GM18520 (cell line): ENCODE data around the gene C5AR1.
"Not testable (repeated sequence)": the region's sequence is repeated elsewhere in the genome, so short reads cannot be mapped to it uniquely, and the experiment has no call there.

Experiments used
- ATAC-seq: cut with Tn5 transposase; IDR thresholded peaks from one replicate; pipeline ENCODE4 v1.9.1; 2021; ENCODE audit not compliant: unreplicated experiment

Gene C5AR1

GRCh38 chr19:47309608-47310007 is at the start of gene C5AR1:
TSS of gene C5AR1 (plus strand) at chr19:47309861. CDS start at chr19:47309896, 35 bp downstream.
- no peak for ATAC-seq

GRCh38 chr19:47260476-47260875 is 49.2 kb upstream of the C5AR1 start:
- no peak for ATAC-seq

GRCh38 chr19:47261946-47262793 is 47.5 kb upstream of the C5AR1 start:
- peak; percentile 79 for ATAC-seq

GRCh38 chr19:47264629-47265028 is 45.0 kb upstream of the C5AR1 start:
- ATAC-seq, result no peak

GRCh38 chr19:47266401-47266941 is 43.2 kb upstream of the C5AR1 start:
- ATAC-seq, result no peak

- no peak for ATAC-seq
Measured at GRCh38 chr19:47267350-47267759, 42.3 kb upstream of the C5AR1 start.

- ATAC-seq, result no peak
Measured at GRCh38 chr19:47268028-47268427, 41.6 kb upstream of the C5AR1 start.

GRCh38 chr19:47269596-47269995 is 40.1 kb upstream of the C5AR1 start:
- ATAC-seq, result no peak

- ATAC-seq, result no peak
Measured at GRCh38 chr19:47270408-47270807, 39.3 kb upstream of the C5AR1 start.

- no peak for ATAC-seq
Measured at GRCh38 chr19:47271949-47272348, 37.7 kb upstream of the C5AR1 start.

- no peak for ATAC-seq
Measured at GRCh38 chr19:47272448-47273312, 37.0 kb upstream of the C5AR1 start.

GRCh38 chr19:47273313-47274070 is 36.2 kb upstream of the C5AR1 start:
- ATAC-seq, result peak; percentile 60

- peak; percentile 43 for ATAC-seq
Measured at GRCh38 chr19:47274071-47274890, 35.4 kb upstream of the C5AR1 start, which contains the start of gene INAFM1. TSS of gene INAFM1 (plus strand) at chr19:47274885. CDS start at chr19:47274920, 35 bp downstream.

GRCh38 chr19:47274891-47275761 is 34.5 kb upstream of the C5AR1 start:
- peak; percentile 13 for ATAC-seq

GRCh38 chr19:47275791-47276461 is 33.7 kb upstream of the C5AR1 start:
- no peak for ATAC-seq

GRCh38 chr19:47276513-47276912 is 33.1 kb upstream of the C5AR1 start:
- ATAC-seq, result not testable (repeated sequence)

- no peak for ATAC-seq
Measured at GRCh38 chr19:47280183-47280797, 29.4 kb upstream of the C5AR1 start.
